ENCODE results near the gene NR1I3.

DNA sequence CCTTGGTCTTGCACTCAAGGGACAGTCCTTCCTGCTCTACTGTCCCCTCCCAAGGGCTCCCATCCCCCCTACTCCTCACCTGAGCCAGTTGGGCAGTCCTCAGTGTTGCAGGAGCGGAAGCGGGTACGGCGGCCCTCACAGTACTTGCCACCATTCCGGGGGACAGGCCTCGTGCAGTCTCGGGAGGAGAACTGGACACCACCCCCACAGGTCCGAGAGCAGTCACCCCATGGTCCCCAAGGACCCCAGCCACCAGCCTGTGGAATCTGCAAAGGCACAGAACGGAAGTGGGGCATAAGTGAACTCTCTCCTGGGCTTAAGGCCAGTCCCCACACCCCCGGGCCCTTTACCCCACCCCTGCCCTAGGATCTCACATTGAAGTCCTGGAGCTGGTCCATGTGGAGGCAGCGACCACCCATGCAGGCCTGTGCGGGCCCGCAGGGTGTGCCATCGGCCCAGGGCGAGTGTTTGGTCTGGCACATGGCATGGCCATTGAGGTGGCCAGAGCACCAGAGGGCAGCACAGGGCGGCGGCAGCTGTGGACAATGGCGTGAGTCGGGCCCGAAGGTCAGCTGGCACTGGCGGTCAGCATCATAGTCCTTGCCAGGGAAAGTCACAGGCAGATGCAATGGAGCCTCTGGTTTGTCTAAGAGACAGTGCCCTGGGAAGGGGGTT lies 44.3 kb downstream of the NR1I3 start:
- TF ChIP-seq POLR2A (IDR thresholded peaks at IDR 0.05) (no peak), CTCF (IDR thresholded peaks at IDR 0.05) (peak in 1 of 4 experiments; percentile 30), POLR2AphosphoS5 (IDR thresholded peaks at IDR 0.05) (no peak)

Measured in gastroesophageal sphincter (tissue), 3 donors.